Endothelial cell (in vitro differentiated cells): ENCODE results near the gene TNPO1. TPM values are rescaled to one million over a fixed set of nuclear protein-coding genes. Genes with fewer than 3 reads are reported as not detected.

ENCODE experiments used
- DNase-seq: peaks from one replicate; pipeline ENCODE4 v3.0.0; 2021; ENCODE audit warnings: low spot score
- H3K27ac Mint-ChIP-seq: one replicate; pipeline ENCODE4 v1.8.0; 2021; ENCODE audit warnings: mixed read lengths, inconsistent platforms; ENCODE audit not compliant: unreplicated experiment
- H3K27me3 Mint-ChIP-seq: one replicate; pipeline ENCODE4 v1.8.0; 2021; ENCODE audit warnings: mild to moderate bottlenecking, moderate library complexity, mixed read lengths, inconsistent platforms; ENCODE audit not compliant: unreplicated experiment
- H3K36me3 Mint-ChIP-seq: one replicate; pipeline ENCODE4 v1.8.0; 2021; ENCODE audit warnings: mild to moderate bottlenecking, low read depth, mixed read lengths, inconsistent platforms; ENCODE audit not compliant: unreplicated experiment
- H3K4me1 Mint-ChIP-seq: one replicate; pipeline ENCODE4 v1.8.0; 2021; ENCODE audit warnings: mild to moderate bottlenecking, mixed read lengths, inconsistent platforms; ENCODE audit not compliant: unreplicated experiment
- H3K4me3 Mint-ChIP-seq: one replicate; pipeline ENCODE4 v1.8.0; 2021; ENCODE audit warnings: mild to moderate bottlenecking, mixed read lengths, inconsistent platforms; ENCODE audit not compliant: unreplicated experiment
- H3K9me3 Mint-ChIP-seq: one replicate; pipeline ENCODE4 v1.8.0; 2021; ENCODE audit warnings: mixed read lengths, inconsistent platforms; ENCODE audit not compliant: unreplicated experiment
- long read RNA-seq: library from polyadenylated mRNA; unstranded; transcript quantifications from one replicate; pipeline ENCODE4 v2.0.0, GENCODE V29; 2020; ENCODE audit not compliant: unreplicated experiment
- total RNA-seq: library from RNA; stranded (reverse); fragmentation: NEBNext Ultra II Directional; extraction: Animal tissue kit (Norgen Biotek cat#: 25700); gene quantifications from one replicate; pipeline ENCODE4 v1.2.1, GENCODE V29; 2021; ENCODE audit not compliant: unreplicated experiment
- TF ChIP-seq, protein P1 (sequence below): fragments of 200-600 bp; sonication (generic); IDR thresholded peaks from one replicate; pipeline ENCODE4 v1.5.0; 2021; ENCODE audit warnings: antibody characterized with exemption; ENCODE audit not compliant: unreplicated experiment

TNPO1 gene
- 149 TPM for total RNA-seq
- long read RNA-seq, full-length matches to known transcripts = 7 of 18 reads
- long read RNA-seq, partial matches to known transcripts = 9 of 18 reads
- long read RNA-seq, other reads (novel, unspliced or antisense) = 2 of 18 reads

DNA sequence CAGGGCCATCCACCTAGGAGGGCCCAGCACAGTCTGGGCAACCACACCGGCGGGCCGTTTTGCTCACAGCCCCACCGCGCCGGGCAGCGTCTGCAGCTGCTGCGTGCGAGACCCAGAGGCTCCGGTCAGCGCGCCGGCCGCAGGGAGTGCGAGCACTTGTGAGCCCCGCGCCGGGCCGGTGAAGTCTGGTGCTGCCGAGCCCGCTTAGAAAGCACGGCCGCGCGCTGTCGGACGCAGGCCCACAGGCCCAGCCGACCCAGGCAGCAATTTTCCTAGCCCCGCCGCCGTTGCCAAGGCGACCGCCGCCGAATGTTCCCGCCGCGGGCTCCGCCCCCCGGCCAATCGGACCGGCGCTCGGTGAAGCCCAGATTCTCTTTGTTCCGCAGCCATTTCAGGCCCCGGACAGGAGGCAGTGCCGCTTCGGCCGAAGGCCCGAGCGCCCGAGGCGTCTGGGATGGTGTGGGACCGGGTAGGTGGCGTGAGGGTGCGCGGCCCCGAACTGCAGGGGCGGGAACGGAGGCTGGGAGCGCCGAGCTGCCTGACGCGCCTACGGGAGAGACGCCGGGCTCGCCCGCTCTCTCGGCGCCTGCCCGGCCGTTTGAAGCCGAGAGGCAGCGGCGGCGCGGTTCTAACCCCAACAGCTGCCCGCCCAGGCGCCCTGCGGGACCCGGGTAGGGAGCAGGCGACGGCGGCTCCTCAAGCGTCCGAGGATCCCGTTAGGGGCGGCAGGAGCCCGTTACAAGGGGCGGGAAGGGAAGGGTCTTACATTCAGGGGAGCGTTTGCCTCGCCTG is at the start of gene TNPO1:
Gene TNPO1, plus strand, starts transcription at position 378 of the 792 bp plus-strand sequence. Its CDS starts 77 bp downstream, at position 455.
- Mint-ChIP-seq H3K4me3 (peak within 1 kb of the TSS; percentile 100), H3K9me3 (no peaks in the 10 kb centered on the region), H3K4me1 (peaks cover 17% of the 10 kb centered on the region), H3K36me3 (peaks cover 3% of the 10 kb centered on the region), H3K27me3 (peaks cover 5% of the 10 kb centered on the region), H3K27ac (peak within 1 kb of the TSS; percentile 98)
- TF ChIP-seq, protein P1, sequence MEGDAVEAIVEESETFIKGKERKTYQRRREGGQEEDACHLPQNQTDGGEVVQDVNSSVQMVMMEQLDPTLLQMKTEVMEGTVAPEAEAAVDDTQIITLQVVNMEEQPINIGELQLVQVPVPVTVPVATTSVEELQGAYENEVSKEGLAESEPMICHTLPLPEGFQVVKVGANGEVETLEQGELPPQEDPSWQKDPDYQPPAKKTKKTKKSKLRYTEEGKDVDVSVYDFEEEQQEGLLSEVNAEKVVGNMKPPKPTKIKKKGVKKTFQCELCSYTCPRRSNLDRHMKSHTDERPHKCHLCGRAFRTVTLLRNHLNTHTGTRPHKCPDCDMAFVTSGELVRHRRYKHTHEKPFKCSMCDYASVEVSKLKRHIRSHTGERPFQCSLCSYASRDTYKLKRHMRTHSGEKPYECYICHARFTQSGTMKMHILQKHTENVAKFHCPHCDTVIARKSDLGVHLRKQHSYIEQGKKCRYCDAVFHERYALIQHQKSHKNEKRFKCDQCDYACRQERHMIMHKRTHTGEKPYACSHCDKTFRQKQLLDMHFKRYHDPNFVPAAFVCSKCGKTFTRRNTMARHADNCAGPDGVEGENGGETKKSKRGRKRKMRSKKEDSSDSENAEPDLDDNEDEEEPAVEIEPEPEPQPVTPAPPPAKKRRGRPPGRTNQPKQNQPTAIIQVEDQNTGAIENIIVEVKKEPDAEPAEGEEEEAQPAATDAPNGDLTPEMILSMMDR = peak; percentile 15
- DNase-seq = peak; percentile 94

DNA sequence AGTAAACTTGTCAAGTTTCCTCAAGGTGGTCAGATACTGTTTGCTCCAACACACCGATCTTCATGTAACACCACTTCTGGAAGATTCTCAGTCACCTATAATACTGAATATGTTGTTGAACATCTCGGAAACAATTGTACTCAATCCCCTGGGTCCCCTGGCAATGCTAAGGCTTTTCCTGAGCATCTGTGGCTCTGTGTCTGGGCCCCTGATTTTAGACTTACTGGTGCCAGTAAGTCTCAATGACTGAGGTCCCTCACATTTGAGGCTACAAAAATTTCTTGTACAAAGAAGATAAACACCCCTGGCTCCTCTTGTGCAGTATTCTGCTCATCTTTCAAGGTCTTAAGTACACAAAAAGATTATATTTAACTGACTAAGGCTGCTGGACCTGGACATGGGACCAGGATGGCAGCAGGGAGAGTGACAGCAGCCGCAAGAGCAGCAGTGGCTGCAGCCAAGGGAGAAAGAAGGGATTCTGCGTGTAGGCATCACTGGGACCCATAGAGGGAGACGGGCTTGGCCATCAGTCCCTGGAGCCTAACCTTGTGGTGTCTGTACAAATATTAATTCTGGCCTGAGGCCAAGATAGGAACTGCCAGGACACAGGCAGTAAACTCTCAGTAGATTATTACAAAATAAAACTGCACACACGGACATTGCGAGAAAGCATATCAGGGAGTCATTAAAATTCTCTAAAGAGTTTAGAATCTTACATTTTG is 49.0 kb upstream of the TNPO1 start:
- H3K27me3 Mint-ChIP-seq = peaks cover 2% of the 10 kb centered on the region
- TF ChIP-seq, protein P1 = no peak
- no peaks in the 10 kb centered on the region for H3K36me3 Mint-ChIP-seq
- no peak overlapping the region for H3K27ac Mint-ChIP-seq
- H3K4me3 Mint-ChIP-seq = no peak overlapping the region
- DNase-seq = no peak
- no peaks in the 10 kb centered on the region for H3K4me1 Mint-ChIP-seq
- H3K9me3 Mint-ChIP-seq = no peaks in the 10 kb centered on the region

DNA sequence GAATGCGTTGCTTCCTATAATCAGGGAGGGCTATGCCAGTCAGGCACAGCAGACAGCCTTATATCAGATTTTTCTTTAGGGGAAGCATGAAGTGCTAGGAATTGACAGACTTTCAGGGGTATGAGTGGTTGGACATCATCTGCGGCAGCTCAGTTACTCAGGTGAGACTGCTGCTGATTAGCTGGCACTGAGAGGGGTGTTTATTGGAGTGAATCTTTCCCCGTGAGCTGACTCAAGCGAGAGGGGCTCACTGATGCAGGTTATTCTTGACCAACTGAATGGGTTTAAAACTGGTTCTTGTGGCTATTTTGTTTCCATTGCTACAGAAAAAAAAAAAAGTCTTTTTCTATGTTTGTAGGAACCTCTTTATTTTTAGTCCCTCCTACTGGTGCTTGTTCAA is 46.2 kb upstream of the TNPO1 start:
- TF ChIP-seq, protein P1 = no peak
- H3K4me1 Mint-ChIP-seq = no peaks in the 10 kb centered on the region
- H3K27me3 Mint-ChIP-seq = peaks cover 2% of the 10 kb centered on the region
- no peaks in the 10 kb centered on the region for H3K9me3 Mint-ChIP-seq
- H3K4me3 Mint-ChIP-seq = no peak overlapping the region
- no peak for DNase-seq
- H3K36me3 Mint-ChIP-seq = no peaks in the 10 kb centered on the region
- no peak overlapping the region for H3K27ac Mint-ChIP-seq

DNA sequence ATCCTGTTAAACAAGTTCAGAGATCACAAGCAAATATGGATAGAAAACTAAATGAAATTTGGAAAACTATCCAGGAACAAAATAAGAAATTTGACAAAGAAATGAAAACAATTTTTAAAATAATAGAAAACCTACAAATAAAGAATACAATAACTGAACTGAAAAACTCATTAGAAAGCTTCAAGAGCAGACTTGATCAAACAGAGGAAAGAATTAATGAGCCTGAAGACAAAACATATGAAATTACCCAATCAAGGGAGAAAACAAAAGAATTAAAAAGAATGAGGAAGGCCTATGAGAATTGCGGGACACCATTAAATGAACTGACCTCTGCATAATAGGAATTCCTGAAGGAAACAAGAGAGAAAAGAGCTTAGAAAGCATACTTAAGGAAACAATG is 39.8 kb upstream of the TNPO1 start:
- no peak overlapping the region for H3K27ac Mint-ChIP-seq

More for the DNA sequence above, 39.8 kb upstream of the TNPO1 start:
- Mint-ChIP-seq H3K9me3 (no peaks in the 10 kb centered on the region), H3K4me1 (no peaks in the 10 kb centered on the region), H3K36me3 (no peaks in the 10 kb centered on the region), H3K27me3 (no peaks in the 10 kb centered on the region), H3K4me3 (no peak overlapping the region)
- TF ChIP-seq, protein P1 = no peak
- DNase-seq = no peak
